Ishikawa (cell line): ENCODE data around the gene MYO5A.

Source experiments
- EP300 ChIP-seq: IDR thresholded peaks from 2 replicates; pipeline ENCODE4 v1.6.1; 2012; ENCODE audit warnings: borderline replicate concordance
- TEAD4 ChIP-seq: IDR thresholded peaks from 2 replicates; pipeline ENCODE4 v1.6.1; 2012
- ZBTB7A ChIP-seq: IDR thresholded peaks from 2 replicates; pipeline ENCODE4 v1.6.1; 2012; ENCODE audit warnings: low read depth

GRCh38 chr15:52498706-52499105 is 30.0 kb downstream of the MYO5A start:
- TF ChIP-seq ZBTB7A: no peak
- no peak for TF ChIP-seq TEAD4
- no peak for TF ChIP-seq EP300
